Kasumi-1 (cell line): ENCODE measurements around the gene ICAM3.

Experiments used
- DNase-seq, 2 experiments: peaks; one replicate each; lab custom pipeline; 2025; lab: John Stamatoyannopoulos, UW

The ICAM3 gene

GRCh38 chr19:10318807-10319682 lies 20.4 kb downstream of the ICAM3 start:
- DNase-seq, result no peak

GRCh38 chr19:10317857-10318462 lies 21.5 kb downstream of the ICAM3 start:
- DNase-seq, result no peak

GRCh38 chr19:10317045-10317856 lies 22.2 kb downstream of the ICAM3 start:
- no peak for DNase-seq

GRCh38 chr19:10316229-10317044 lies 23.0 kb downstream of the ICAM3 start:
- DNase-seq, result no peak

DNA sequence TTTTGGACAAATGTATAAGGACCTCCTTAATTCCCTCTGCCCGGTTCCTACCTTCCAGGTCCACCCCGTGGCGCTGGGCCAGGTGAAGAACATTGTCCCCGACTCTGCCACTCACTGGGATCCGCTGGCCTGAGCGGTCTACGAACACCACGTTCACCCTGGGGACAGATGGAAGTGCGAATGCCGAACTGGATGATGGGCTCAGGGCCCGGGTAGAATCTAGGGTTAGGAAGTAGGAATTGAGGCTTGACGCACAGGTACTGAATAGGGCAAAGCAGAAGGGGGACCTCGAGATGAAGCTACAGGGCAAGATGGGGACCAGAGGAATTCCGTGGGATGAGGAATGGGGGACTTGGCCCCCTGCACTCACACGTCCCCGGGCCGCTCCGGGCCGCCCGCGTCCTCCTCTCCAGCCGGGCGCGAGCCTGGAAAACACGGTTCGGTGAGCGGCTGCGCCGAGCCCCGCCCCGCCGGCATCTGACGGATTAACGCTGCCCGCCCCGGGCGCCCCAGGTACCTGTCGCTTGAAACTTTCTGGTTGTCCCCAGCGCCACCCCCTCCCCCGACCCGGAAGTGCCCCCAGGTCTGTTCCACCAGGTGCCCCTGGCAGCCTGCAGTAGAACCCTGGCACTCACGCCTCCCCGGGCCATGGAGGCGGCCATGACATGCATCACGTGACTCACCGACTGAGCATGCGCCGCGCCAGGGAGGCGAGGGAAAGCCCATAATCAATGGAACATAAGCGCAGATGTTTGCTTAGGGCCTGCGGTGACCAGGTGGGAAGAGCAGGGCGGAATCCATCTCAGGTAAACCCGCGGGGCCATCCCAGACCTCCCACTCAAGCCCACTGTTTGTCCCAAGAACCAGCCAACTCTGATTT lies 23.8 kb downstream of the ICAM3 start, which contains the start of gene FDX2:
FDX2 (minus strand) TSS at position 681 of the 880 bp plus-strand sequence; CDS start at position 662, 19 bp downstream.
- DNase-seq, result peak; percentile 51 to 57

GRCh38 chr19:10309423-10309822 lies 30.0 kb downstream of the ICAM3 start, which contains the start of gene ZGLP1:
Gene ZGLP1 (minus strand): TSS chr19:10309815.
- no peak for DNase-seq

GRCh38 chr19:10306327-10306726 lies 33.1 kb downstream of the ICAM3 start:
- no peak for DNase-seq

- peak; percentile 80 to 83 for DNase-seq
These were observed 34.2 kb downstream of the ICAM3 start for GRCh38 chr19:10305139-10305806.

- peak; percentile 70 to 74 for DNase-seq
These were observed 39.6 kb downstream of the ICAM3 start for GRCh38 chr19:10299545-10300458.

DNA sequence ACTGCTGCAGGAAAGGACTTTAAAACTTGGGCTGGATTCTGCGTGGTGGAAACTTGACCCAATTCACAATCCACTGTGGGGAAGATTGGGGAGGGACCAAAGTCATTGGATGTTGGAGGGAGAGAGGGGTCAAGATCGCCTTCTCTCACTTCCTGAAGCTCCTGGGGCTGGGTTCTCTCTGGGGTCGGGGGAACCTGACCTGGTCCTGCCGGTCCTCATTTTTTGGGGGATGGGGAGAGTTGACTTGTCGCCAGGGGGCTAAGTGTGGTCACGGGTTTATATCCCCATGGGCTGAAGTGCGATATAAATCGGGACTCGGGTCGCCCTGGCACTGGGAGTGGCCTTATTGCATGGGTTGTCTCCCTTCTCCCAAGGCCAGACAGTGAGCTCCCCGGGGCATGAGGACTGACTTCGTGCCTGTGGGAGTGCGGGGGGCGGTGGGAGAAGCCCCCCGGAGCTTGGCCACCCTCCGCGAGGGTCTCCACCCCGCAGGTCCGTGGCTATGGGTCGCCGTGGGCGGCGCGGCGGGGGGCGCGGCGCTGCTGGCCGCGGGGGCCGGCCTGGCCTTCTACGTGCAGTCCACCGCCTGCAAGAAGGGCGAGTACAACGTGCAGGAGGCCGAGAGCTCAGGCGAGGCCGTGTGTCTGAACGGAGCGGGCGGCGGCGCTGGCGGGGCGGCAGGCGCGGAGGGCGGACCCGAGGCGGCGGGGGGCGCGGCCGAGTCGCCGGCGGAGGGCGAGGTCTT lies 43.4 kb downstream of the ICAM3 start:
- no peak for DNase-seq

DNA sequence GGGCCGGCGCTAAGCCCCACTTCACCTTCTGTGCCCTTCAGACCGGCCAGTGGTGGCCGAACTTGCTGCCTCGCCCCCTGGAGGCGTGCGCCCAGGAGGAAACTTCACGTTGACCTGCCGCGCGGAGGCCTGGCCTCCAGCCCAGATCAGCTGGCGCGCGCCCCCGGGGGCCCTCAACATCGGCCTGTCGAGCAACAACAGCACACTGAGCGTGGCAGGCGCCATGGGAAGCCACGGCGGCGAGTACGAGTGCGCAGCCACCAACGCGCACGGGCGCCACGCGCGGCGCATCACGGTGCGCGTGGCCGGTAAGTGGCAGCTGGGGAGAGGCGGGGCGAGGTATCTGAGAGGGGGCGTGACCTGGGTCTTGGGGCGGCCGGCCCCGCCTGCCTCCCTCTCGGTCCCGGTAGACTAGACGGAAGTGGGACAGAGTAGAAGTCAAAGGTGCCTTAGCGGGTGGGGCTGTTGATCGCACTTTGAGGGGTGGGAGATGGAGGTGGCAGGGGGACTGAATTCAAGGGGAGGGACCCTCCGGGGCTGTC lies 44.0 kb downstream of the ICAM3 start:
- DNase-seq, result no peak

DNA sequence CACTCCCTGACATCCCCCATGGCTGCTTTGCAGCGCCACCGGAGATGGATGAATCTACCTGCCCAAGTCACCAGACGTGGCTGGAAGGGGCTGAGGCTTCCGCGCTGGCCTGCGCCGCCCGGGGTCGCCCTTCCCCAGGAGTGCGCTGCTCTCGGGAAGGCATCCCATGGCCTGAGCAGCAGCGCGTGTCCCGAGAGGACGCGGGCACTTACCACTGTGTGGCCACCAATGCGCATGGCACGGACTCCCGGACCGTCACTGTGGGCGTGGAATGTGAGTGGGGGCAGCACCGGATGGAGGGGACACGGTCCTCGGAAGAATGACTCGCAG lies 45.1 kb downstream of the ICAM3 start:
- no peak for DNase-seq

DNA sequence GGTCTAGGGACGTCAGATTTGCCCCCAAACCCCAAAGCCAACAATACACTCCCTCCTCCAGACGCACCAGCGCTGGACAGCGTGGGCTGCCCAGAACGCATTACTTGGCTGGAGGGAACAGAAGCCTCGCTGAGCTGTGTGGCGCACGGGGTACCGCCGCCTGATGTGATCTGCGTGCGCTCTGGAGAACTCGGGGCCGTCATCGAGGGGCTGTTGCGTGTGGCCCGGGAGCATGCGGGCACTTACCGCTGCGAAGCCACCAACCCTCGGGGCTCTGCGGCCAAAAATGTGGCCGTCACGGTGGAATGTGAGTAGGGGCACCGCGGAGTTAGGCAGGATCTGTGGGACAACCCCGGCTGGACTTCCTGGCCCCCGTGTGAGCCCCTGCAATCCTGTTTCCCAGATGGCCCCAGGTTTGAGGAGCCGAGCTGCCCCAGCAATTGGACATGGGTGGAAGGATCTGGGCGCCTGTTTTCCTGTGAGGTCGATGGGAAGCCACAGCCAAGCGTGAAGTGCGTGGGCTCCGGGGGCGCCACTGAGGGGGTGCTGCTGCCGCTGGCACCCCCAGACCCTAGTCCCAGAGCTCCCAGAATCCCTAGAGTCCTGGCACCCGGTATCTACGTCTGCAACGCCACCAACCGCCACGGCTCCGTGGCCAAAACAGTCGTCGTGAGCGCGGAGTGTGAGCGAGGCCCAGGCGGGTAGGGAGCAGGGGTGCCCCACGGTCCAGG lies 45.6 kb downstream of the ICAM3 start:
- DNase-seq, result no peak

DNA sequence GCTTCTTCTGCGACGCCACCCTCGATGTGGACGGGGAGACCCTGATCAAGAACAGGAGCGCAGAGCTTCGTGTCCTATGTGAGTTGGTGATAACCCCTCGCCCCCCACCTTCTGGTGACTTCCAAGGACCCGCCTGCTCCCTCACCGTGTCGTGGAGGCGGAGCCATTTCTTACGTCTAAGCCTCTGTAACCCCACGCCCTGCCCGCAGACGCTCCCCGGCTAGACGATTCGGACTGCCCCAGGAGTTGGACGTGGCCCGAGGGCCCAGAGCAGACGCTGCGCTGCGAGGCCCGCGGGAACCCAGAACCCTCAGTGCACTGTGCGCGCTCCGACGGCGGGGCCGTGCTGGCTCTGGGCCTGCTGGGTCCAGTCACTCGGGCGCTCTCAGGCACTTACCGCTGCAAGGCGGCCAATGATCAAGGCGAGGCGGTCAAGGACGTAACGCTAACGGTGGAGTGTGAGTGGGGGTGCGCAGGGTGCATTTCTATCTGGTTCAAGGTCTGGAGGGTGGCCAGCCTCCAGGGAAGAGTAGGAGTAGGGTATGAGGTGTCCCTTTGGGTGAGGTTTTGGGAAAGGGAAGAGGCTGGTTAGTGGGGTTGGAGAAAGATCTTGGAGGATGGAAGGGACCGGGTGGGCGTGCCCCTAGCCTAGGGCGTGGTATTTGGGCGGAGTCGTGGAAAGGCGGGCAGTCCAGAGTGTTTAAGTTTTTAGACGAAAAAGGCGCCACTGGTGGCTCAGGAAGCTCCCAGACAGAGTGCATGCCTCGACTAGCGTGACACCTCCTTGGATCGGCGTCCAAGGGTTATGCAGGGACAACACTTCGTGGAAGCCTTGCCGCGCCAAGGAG lies 46.4 kb downstream of the ICAM3 start:
- no peak for DNase-seq

GRCh38 chr19:10292206-10292788 lies 47.1 kb downstream of the ICAM3 start:
- DNase-seq, result peak; percentile 35 to 41
